NCI-H1417 (cell line): ENCODE data around the gene HS1BP3.
A peak's percentile ranks its signal among the peaks of the same experiment; 100 is the strongest.

ENCODE experiments used
- DNase-seq, 3 experiments: peaks; one replicate each; lab custom pipeline; 2025; lab: John Stamatoyannopoulos, UW

HS1BP3 gene

DNA sequence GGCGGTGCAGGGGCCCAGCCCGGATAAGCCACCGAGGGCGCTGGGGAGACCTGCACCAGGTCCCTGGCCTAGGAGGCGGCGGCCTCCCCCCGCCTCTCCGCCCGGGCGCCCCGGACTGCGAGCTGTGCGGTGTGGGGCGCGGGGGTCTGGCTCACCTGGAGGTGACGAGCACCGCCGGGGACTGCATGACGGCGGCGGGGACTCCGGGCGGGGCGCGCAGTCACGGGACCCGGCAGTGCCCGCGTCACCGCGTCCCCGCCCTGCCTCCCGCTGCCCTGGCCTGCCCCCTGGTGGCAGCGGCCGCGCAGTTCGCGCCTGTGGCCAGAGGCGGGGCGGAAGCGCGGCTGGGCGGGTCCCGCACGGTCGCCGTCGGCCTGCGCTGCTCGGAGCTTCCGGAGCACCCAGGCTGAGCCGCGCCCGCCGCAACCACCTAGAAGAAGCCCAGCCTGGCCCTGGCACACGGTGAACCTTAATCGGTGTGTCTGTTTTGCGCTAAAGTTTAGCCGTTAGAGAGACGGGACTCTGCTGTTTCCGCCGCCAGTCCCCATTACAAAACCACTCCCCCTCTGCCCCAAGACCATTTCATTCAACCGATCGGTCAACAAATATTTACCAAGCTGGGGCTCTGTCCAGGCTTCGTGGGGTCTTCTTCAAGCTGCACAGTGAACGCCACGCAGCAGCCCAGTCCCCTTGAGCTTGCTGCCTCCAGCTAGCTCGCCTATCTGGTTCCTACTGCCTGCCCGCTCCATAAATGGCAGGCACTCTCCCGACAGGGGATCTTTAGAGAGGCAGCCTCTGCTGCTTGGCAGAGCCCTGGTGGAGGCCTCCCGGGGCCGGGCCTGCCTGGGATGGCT lies at the start of gene HS1BP3:
Gene HS1BP3, minus strand, starts transcription at position 222 of the 854 bp plus-strand sequence. Its CDS starts 35 bp downstream, at position 187.
- peak; percentile 91 to 96 (median 95) for DNase-seq

DNA sequence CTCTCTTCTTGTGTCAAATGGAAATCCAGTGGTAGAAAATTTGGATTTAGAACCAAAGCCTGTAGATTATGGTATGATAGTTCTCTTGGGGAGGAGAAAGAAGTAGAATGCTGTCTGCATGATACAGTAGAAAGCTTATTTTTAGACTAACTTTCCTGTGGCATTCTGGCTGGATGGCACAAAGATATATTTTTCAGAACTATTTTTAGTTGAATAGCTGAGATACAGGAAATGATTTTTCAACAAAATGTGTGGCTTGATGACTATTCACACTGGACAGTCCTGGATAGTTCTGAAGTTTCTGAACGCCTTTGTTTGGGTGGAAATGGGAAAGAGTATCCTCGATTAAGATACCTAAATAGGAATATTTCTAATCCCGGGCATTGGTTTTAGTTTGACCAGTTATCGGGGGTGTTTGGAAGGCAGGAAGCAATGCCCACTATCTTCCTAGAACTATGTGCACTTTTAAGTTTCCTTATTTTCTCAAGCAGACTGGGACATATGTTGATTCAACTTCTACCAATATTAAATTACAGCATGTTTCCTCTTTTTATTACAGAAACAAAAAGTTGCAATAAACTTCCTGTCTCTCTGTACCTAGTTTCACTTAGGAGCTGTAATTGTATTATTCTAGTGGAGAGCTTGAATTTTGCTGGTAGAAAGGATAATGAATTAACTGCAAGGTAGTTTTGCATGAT lies 48.2 kb upstream of the HS1BP3 start:
- no peak for DNase-seq

GRCh38 chr2:20697322-20697934 lies 46.5 kb upstream of the HS1BP3 start:
- no peak for DNase-seq

- DNase-seq: no peak
Measured at GRCh38 chr2:20696366-20696765, 45.5 kb upstream of the HS1BP3 start.

DNA sequence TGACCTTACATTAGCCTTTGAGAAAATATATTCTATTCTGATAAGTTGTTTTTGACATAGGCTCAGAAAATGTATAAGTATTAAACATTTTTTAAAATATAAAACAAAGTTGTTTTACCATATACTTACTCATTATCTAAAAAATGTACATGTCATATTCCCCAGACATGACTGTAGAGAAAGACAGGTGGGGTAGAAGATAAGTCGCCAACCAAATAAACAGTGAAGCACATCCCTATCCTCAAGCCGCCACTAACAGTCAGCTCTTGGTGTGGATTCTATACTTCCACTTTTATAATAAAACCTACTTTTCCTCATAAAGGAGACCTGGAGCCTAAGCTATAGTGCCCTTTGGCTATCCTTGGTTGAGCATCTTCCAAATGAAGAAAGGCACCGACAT lies 42.4 kb upstream of the HS1BP3 start:
- no peak for DNase-seq

DNA sequence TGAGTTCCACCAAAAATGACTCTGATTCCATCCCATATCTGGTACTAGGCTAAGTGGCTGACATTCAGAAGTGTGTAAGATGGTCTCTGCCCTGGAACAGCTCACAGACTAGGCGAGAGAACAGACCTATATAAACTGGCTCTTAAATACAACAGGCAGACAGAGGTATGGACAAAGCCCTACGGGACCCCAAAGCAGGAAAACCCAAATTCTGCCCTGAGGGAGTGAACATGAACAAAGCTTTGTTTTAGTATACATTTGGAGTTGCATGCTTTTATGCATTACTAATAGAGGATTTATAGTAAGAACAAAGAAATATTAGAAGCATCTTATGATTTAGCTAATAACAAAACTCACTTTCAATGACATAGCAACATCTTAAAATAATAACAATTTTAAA lies 41.2 kb upstream of the HS1BP3 start:
- no peak for DNase-seq

GRCh38 chr2:20691076-20691734 lies 40.3 kb upstream of the HS1BP3 start:
- DNase-seq: no peak

DNA sequence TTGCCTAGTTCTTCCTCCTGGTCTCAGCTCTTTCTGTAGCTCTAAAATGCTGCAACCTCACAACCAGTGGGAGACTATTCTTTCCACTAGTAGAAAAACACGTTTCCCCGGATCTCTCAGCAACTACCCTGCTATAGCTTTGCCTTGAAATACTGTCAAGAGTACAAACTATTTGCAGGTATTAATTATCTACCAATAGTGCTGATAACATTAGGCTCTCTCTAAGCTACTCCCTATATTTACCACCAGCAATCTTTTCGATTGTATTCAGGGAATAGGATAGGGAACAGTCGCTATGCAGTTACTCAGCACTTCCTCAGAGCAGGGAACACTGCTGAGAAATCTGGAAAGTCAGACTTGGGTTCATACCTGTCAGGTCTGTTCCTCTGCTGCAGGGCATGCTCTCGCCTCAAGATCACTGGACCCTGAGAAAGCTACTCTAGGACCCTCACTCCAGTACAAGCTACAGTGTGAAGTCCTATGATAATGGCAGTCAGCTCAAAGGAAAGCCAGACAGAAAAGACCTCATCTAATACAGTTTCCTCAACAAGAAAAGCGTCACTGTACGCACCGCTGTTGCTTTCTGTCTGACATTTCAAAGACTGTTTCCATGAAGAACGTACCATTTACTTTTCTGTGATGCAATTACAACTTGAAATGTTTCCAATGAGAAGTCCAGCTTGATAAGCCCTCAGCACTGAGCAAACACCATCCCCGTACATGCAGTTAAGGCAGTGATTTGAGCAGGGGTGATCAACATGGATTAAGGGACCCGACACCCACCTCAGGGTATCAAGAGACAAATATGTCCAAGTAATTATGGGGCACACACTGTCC lies 38.7 kb upstream of the HS1BP3 start:
- DNase-seq: no peak

GRCh38 chr2:20687260-20687832 lies 36.4 kb upstream of the HS1BP3 start:
- no peak for DNase-seq

DNA sequence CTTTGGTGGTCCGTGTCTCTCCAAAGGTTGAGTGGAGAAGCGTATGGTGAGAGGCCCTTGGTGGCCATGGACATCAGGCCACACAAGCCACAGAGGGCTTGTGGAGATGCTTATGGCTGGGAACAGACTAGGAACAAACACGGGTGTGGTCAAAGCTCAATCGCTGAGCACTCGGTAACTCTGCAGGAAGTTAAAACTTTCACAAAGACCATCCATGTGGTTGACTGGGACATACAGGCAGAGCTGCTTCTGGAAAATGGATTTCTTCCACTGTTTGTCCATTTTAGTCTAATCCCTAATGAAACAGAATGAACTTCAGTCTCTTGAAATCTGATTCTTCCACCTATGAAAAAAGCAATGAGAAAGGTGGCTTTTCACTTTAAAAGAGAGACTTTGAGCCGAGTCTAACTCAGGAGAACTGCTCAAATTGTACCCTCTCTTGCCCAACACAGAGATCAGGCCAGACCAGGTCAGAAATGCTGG lies 33.7 kb upstream of the HS1BP3 start:
- no peak for DNase-seq

- DNase-seq: no peak
Measured at GRCh38 chr2:20682167-20682920, 31.4 kb upstream of the HS1BP3 start.

DNA sequence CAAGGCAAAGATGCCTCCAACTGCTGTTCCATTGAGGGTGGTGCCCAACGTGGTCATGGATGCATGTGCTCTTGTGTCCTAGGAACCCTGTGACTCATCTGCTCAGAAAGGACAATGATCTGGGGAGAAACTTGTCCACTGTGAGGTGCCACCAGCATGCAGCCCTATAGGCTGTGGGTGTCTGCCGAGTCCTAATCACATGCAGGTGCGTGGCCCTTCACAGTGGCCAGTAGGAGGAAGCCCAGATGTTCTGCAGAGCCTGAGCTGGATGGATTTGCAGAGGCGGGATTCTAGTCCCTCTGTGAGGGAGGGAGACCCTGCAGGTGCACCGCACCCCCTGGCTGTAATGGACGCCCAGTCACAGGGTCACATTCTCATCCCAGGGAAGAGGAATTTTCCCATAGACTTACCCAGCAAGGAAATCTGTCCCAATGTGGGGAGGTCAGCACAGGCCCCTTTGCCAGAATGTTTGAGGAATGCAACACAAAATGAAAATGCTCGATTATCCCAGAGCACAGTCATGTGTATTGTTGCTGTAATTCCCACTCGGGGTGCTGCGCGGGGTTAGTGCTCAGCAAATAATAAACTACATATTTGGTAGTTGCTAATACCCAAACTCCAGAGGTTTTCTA lies 30.0 kb upstream of the HS1BP3 start:
- DNase-seq: no peak

- no peak for DNase-seq
Measured at GRCh38 chr2:20678780-20679179, 27.9 kb upstream of the HS1BP3 start.

- DNase-seq: no peak
Measured at GRCh38 chr2:20678086-20678395, 27.1 kb upstream of the HS1BP3 start.

DNA sequence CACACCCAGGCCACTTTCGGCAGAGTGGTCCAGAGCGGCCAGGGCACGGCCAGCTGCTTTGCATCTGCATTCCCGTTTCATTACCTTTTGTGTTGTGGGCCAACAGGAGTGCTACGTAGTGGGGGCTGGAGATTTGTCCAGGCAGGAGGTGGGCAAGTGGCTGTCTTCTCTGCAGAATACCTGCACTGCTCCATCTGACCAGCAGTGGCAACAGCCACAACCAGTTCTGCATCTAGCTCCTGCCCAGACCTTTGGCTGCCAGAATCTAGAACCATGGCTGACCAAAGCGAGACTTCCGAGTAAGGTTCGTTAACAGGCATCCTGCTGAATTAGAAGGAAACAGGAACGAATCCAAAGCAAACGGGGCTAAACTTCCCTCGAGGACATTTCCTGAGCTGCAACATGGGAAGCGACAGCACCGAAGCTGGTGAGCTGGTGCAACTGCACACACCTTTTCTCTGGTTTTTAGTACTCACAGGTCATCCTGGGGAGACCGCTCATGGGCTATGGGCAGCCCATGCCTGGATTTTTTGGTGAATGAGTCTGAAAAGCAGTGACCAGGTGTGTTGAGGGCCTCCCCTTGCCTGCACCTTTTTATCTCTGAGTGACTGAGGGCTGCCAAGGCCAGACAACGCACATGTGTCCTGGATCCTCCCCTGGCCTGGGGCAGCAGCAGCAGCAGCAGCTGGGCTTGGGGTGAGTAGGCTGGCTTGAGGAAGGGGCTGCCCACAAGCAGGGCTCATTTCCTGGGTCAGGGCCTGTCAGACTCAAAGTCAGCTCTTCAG lies 26.6 kb upstream of the HS1BP3 start:
- no peak for DNase-seq

DNA sequence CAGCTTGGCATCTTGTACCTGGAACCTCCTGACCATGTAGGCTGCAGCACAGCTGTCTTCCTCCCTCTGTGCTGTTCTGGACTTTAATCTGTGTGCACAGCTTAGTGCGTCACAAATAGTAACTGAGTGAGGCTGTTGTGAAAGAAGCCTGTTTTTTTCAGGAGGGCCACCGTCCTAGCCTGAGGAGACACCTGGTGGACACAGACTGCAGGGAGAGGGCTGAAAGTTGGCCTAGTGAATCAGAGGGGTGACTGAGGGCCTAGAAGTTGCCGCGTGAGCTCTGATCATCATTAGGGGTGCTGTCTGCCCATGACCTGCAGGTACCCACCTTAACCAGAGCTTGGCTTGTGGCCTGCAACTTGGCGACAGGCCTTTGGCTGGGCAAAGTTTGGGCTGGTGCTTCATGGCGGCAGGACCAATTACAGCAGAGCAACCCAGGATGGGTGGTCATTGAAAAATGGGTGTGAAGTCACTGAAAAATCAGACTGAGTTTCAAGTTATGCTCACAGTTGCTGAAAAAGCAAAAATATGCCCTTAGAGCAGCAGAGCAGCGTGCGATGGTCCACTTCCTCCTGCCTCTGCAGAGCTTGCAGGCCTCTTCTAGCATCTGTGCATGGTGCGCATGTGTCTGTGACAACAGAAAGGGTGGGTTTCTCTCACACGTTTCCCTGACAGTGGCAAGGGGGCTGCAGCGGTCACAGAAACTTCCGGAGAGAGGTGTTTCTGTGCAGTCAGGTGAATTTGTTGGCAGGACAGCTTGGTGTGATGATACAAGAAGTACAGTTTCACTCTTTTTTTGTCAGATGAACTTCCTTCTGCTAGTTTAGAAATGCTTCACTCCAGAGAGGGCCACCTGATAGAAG lies 25.7 kb upstream of the HS1BP3 start:
- no peak for DNase-seq

- DNase-seq: no peak
Measured at GRCh38 chr2:20675701-20676352, 24.9 kb upstream of the HS1BP3 start.
